WTC11 (cell line): ENCODE data around the gene CELSR3.

Experiments used
- CBFB ChIP-seq: sonication (generic); formaldehyde crosslinking; IDR thresholded peaks from 2 replicates; pipeline ENCODE4 v1.8.1; 2022; ENCODE audit warnings: mild to moderate bottlenecking, low read depth, missing genetic modification reagents
- ESRRA ChIP-seq: sonication (generic); formaldehyde crosslinking; IDR thresholded peaks from 2 replicates; pipeline ENCODE4 v1.8.1; 2022; ENCODE audit warnings: mild to moderate bottlenecking, missing genetic modification reagents, borderline replicate concordance
- FOXJ3 ChIP-seq: sonication (generic); formaldehyde crosslinking; IDR thresholded peaks from 2 replicates; pipeline ENCODE4 v1.9.0; 2021; ENCODE audit warnings: missing genetic modification reagents, mild to moderate bottlenecking, borderline replicate concordance
- TCF7 ChIP-seq: sonication (generic); formaldehyde crosslinking; IDR thresholded peaks from 2 replicates; pipeline ENCODE4 v1.8.0; 2022; ENCODE audit warnings: mild to moderate bottlenecking, low read depth, missing genetic modification reagents, moderate library complexity
- TF ChIP-seq, protein P1 (sequence below): sonication (generic); formaldehyde crosslinking; IDR thresholded peaks from 2 replicates; pipeline ENCODE4 v1.8.0; 2022; ENCODE audit warnings: mild to moderate bottlenecking, missing genetic modification reagents
- TF ChIP-seq, protein P2 (sequence below): sonication (generic); formaldehyde crosslinking; conservative IDR thresholded peaks from 2 replicates; pipeline ENCODE4 v1.8.1; 2022; ENCODE audit warnings: mild to moderate bottlenecking, missing genetic modification reagents
- TF ChIP-seq, protein P3 (sequence below): sonication (generic); formaldehyde crosslinking; IDR thresholded peaks from 2 replicates; pipeline ENCODE4 v1.8.0; 2023; ENCODE audit warnings: mild to moderate bottlenecking, missing genetic modification reagents
- TF ChIP-seq, protein P4 (sequence below): fragments of 200-600 bp; IDR thresholded peaks from 2 replicates; pipeline ENCODE4 v1.8.0; 2022; ENCODE audit warnings: antibody characterized with exemption

GRCh38 chr3:48636149-48636655 lies 26.5 kb downstream of the CELSR3 start:
- TF ChIP-seq, protein P1, sequence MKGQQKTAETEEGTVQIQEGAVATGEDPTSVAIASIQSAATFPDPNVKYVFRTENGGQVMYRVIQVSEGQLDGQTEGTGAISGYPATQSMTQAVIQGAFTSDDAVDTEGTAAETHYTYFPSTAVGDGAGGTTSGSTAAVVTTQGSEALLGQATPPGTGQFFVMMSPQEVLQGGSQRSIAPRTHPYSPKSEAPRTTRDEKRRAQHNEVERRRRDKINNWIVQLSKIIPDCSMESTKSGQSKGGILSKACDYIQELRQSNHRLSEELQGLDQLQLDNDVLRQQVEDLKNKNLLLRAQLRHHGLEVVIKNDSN (CRISPR knock-in tag) = no peak
- TF ChIP-seq CBFB (CRISPR knock-in tag) = no peak
- TF ChIP-seq, protein P2, sequence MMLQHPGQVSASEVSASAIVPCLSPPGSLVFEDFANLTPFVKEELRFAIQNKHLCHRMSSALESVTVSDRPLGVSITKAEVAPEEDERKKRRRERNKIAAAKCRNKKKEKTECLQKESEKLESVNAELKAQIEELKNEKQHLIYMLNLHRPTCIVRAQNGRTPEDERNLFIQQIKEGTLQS (CRISPR knock-in tag) = no peak
- TF ChIP-seq, protein P3, sequence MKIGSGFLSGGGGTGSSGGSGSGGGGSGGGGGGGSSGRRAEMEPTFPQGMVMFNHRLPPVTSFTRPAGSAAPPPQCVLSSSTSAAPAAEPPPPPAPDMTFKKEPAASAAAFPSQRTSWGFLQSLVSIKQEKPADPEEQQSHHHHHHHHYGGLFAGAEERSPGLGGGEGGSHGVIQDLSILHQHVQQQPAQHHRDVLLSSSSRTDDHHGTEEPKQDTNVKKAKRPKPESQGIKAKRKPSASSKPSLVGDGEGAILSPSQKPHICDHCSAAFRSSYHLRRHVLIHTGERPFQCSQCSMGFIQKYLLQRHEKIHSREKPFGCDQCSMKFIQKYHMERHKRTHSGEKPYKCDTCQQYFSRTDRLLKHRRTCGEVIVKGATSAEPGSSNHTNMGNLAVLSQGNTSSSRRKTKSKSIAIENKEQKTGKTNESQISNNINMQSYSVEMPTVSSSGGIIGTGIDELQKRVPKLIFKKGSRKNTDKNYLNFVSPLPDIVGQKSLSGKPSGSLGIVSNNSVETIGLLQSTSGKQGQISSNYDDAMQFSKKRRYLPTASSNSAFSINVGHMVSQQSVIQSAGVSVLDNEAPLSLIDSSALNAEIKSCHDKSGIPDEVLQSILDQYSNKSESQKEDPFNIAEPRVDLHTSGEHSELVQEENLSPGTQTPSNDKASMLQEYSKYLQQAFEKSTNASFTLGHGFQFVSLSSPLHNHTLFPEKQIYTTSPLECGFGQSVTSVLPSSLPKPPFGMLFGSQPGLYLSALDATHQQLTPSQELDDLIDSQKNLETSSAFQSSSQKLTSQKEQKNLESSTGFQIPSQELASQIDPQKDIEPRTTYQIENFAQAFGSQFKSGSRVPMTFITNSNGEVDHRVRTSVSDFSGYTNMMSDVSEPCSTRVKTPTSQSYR (CRISPR knock-in tag) = no peak
- TF ChIP-seq, protein P4, sequence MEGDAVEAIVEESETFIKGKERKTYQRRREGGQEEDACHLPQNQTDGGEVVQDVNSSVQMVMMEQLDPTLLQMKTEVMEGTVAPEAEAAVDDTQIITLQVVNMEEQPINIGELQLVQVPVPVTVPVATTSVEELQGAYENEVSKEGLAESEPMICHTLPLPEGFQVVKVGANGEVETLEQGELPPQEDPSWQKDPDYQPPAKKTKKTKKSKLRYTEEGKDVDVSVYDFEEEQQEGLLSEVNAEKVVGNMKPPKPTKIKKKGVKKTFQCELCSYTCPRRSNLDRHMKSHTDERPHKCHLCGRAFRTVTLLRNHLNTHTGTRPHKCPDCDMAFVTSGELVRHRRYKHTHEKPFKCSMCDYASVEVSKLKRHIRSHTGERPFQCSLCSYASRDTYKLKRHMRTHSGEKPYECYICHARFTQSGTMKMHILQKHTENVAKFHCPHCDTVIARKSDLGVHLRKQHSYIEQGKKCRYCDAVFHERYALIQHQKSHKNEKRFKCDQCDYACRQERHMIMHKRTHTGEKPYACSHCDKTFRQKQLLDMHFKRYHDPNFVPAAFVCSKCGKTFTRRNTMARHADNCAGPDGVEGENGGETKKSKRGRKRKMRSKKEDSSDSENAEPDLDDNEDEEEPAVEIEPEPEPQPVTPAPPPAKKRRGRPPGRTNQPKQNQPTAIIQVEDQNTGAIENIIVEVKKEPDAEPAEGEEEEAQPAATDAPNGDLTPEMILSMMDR = no peak
- no peak for TF ChIP-seq TCF7 (CRISPR knock-in tag)
- no peak for TF ChIP-seq FOXJ3 (CRISPR knock-in tag)
- TF ChIP-seq ESRRA (CRISPR knock-in tag) = no peak
